ENCODE data around the gene GRB10.
"Not testable (repeated sequence)": the region's sequence is repeated elsewhere in the genome, so short reads cannot be mapped to it uniquely, and the experiment has no call there.

The GRB10 gene

GRCh38 chr7:50564640-50565558, 217.8 kb downstream of the GRB10 start, which contains the start of gene DDC:
Gene DDC, minus strand, starts transcription at chr7:50565405. Its CDS starts 21,320 bp downstream, at chr7:50544085.
- DNase-seq (ENCODE audit: insufficient read length, low spot score): no peak
- FAIRE-seq: no peak

- no peak for FAIRE-seq
Observed at GRCh38 chr7:50564171-50564570, 218.5 kb downstream of the GRB10 start.

DNA sequence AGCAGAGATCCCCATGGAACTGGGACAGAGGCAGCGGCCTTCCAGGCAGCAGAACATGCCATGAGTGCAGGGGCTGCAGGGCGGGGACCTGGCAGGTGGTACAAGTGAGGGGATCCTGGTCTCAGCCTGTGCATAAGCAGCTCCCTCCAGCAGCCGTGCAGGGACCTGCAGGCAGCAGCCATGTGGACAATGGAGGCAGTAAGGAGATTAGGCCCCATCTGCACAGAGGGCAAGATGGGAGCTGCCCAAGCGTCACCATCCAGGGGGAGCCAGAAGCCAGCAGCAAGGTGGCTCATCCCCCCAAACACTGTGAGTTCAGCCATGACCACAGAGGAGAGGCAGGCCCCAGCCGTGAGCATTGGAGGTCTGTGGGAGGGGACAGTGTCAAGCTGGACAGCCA, 220.6 kb downstream of the GRB10 start:
- no peak for FAIRE-seq
- DNase-seq (ENCODE audit: insufficient read length, low spot score): no peak

More at GRCh38 chr7:50564171-50564570, 218.5 kb downstream of the GRB10 start:
- no peak for DNase-seq (ENCODE audit: insufficient read length, low spot score)

- DNase-seq (ENCODE audit: insufficient read length, low spot score): no peak
- no peak for FAIRE-seq
Observed at GRCh38 chr7:50560865-50561351, 221.8 kb downstream of the GRB10 start.

GRCh38 chr7:50559881-50560280, 222.8 kb downstream of the GRB10 start:
- FAIRE-seq (no peak), DNase-seq (ENCODE audit: insufficient read length, low spot score) (no peak)

GRCh38 chr7:50558294-50559053, 224.2 kb downstream of the GRB10 start:
- FAIRE-seq (no peak), DNase-seq (ENCODE audit: insufficient read length, low spot score) (no peak)

- DNase-seq (ENCODE audit: insufficient read length, low spot score) (no peak), FAIRE-seq (no peak)
Observed at GRCh38 chr7:50557099-50557498, 225.6 kb downstream of the GRB10 start.

GRCh38 chr7:50556247-50556991, 226.3 kb downstream of the GRB10 start:
- no peak for DNase-seq (ENCODE audit: insufficient read length, low spot score)
- no peak for FAIRE-seq

DNA sequence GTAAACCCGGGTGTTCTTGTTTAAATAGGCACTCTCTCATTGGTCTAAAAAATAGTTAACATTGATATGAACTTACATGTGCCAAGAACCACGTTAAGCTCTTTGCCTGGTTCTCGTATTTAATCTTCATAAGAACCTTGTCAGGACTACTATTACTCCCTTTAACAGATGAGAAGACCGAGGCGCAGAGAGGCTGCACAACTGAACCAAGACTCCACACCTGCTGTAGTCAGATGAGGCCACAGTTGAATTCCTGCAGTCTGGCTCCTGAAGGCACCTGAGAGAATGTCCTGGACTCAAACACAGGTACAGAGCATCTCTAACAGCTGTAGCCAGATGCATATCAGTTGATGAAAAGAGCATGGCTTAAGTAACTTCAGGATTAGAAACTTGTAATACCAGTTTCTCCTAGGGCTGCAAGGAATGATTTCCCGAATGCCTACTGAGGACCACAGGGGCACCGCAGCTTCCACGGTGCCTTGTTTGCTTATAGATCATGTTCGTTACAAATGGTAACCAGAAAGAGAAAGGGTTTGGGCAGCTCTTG, 227.0 kb downstream of the GRB10 start:
- no peak for FAIRE-seq

GRCh38 chr7:50554431-50555322, 228.0 kb downstream of the GRB10 start:
- FAIRE-seq (no peak), DNase-seq (ENCODE audit: insufficient read length, low spot score) (no peak)

More for the DNA sequence above, 227.0 kb downstream of the GRB10 start:
- no peak for DNase-seq (ENCODE audit: insufficient read length, low spot score)

- FAIRE-seq: no peak
- DNase-seq (ENCODE audit: insufficient read length, low spot score): no peak
Observed at GRCh38 chr7:50553973-50554372, 228.7 kb downstream of the GRB10 start.

DNA sequence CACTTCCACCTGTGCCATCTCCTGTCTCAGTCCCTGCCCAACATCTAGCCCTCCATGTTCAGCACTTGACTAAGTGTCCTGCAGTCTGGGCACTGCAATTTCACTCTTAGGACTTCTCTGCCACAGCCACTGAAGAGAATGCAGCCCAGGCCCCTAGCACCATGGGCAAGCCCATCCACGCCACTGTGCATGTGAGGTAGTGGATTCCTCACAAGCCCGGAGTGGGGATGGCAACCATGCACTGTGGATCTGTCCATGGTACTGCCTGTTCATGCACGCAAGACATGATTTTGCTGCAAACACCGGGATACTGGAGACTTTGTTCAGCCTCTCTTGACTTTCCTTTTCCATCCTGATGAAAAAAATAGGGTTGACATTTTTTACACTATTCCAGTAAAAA, 229.8 kb downstream of the GRB10 start:
- no peak for FAIRE-seq
- DNase-seq (ENCODE audit: insufficient read length, low spot score): no peak

- FAIRE-seq (no peak), DNase-seq (ENCODE audit: insufficient read length, low spot score) (no peak)
Observed at GRCh38 chr7:50552139-50552538, 230.6 kb downstream of the GRB10 start.

- DNase-seq (ENCODE audit: insufficient read length, low spot score); FAIRE-seq: not testable (repeated sequence)
Observed at GRCh38 chr7:50545613-50546012, 237.1 kb downstream of the GRB10 start.

DNA sequence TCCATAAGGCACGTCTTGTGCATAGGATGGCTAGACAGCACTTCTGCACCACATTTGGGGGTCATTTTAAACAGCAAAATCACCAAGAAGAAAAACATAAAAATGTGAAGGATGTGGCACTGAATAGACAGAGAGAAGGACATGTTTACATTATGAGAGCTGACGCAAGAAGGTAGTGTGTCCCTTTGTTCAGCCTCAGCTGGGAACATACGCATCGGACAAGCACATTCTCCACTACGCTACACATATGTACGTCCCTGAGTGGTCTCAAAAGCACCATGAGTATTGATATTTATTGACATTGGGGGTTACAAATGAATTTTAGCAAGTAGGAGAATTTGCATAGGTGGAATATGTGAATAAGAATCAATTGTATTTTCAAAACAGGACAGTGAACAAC, 237.7 kb downstream of the GRB10 start:
- FAIRE-seq: no peak

GRCh38 chr7:50543776-50544442, 238.8 kb downstream of the GRB10 start:
- FAIRE-seq (no peak), DNase-seq (ENCODE audit: insufficient read length, low spot score) (no peak)

More for the DNA sequence above, 237.7 kb downstream of the GRB10 start:
- DNase-seq (ENCODE audit: insufficient read length, low spot score): no peak

- no peak for FAIRE-seq
- DNase-seq (ENCODE audit: insufficient read length, low spot score): no peak
Observed at GRCh38 chr7:50542132-50542531, 240.6 kb downstream of the GRB10 start.

DNA sequence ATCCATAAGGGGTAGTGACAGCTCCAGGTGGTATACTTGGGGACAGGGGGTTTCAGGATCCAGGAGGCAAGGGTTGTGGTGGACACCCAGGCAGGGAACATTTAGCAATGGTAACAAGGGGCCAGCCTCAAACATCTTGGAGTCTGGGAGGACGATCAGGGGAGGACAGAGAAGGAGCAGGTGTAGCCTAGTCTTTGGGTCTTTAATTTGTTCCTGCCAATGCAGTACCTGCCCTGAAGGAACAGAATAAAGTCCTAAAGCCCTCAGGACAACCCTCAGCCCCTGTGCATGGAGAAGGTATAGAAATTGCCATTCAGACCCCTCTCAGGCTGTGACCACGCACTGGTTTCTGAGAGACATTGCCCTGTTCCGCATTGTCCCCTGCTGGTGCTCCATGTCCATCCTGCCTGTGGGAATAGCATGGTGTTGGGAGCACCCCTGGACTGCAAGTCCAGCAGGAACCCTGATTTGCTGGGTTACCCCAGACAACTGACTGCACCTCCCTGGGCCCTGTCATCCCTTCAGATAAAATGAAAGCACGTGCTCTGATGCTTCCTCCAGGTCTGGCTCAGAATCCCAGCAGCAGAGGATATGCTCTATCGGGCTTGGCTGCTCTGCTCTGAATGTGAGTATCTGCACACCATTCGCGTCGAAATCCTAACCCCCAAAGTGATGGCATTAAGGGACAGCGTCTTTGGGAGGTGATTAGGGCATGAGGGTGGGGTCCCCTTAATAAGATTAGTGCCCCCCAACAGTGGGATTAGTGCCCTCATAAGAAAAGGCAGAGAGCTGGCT, 241.7 kb downstream of the GRB10 start:
- FAIRE-seq (no peak), DNase-seq (ENCODE audit: insufficient read length, low spot score) (no peak)
